Osteoblast (primary cell): ENCODE results near the gene MIER1. TPM values are rescaled to one million over a fixed set of nuclear protein-coding genes. Genes with fewer than 3 reads are reported as not detected.

Experiments
- DNase-seq: peaks from one replicate; pipeline ENCODE4 v3.0.0; 2011; ENCODE audit warnings: low spot score, mixed read lengths; ENCODE audit not compliant: insufficient read length; ENCODE audit errors: missing footprints
- H2AFZ ChIP-seq: 2 replicates; pipeline ENCODE4 v1.6.0; 2011; ENCODE audit warnings: mild to moderate bottlenecking, low read length
- H3K27ac ChIP-seq: 2 replicates; pipeline ENCODE4 v1.5.1; 2011; ENCODE audit warnings: mild to moderate bottlenecking, low read depth, low read length, moderate library complexity
- H3K27me3 ChIP-seq: 2 replicates; pipeline ENCODE4 v1.6.0; 2012; ENCODE audit warnings: mild to moderate bottlenecking, control low read depth, inconsistent platforms, low read length, moderate library complexity; ENCODE audit not compliant: insufficient read depth
- H3K36me3 ChIP-seq: 2 replicates; pipeline ENCODE4 v1.5.1; 2011; ENCODE audit warnings: mild to moderate bottlenecking, low read length, control low read depth, moderate library complexity; ENCODE audit not compliant: insufficient read depth
- H3K4me1 ChIP-seq: 2 replicates; pipeline ENCODE4 v1.5.1; 2011; ENCODE audit warnings: mild to moderate bottlenecking, low read length, control low read depth, moderate library complexity; ENCODE audit not compliant: insufficient read depth
- H3K4me2 ChIP-seq: 2 replicates; pipeline ENCODE4 v1.6.0; 2011; ENCODE audit warnings: mild to moderate bottlenecking, low read length; ENCODE audit not compliant: insufficient read depth
- H3K4me3 ChIP-seq: fragments of 200-600 bp; sonication (generic); 3 replicates; pipeline ENCODE4 v1.5.1; 2012; ENCODE audit warnings: mild to moderate bottlenecking, low read length, inconsistent platforms; ENCODE audit not compliant: insufficient read depth
- H3K79me2 ChIP-seq: 2 replicates; pipeline ENCODE4 v1.6.0; 2012; ENCODE audit warnings: mild to moderate bottlenecking, low read length, control low read depth, inconsistent platforms; ENCODE audit not compliant: insufficient read depth
- H3K9me3 ChIP-seq: 2 replicates; pipeline ENCODE4 v1.5.1; 2011; ENCODE audit warnings: low read depth, low read length, control low read depth
- H4K20me1 ChIP-seq: 2 replicates; pipeline ENCODE4 v1.6.0; 2012; ENCODE audit warnings: mild to moderate bottlenecking, low read length, control low read depth; ENCODE audit not compliant: insufficient read depth
- total RNA-seq: library from RNA; depleted of rRNA; stranded (reverse); fragments of >200 nt; gene quantifications from 2 replicates; pipeline ENCODE4 v1.2.3, GENCODE V29; 2012
- TF ChIP-seq, protein P1 (sequence below): IDR thresholded peaks from 2 replicates; pipeline ENCODE4 v1.5.1; 2011; ENCODE audit warnings: mild to moderate bottlenecking, low read depth, low read length, moderate library complexity; ENCODE audit errors: extremely low read depth

MIER1 gene
- total RNA-seq, 1 donor: 53.2 TPM

DNA sequence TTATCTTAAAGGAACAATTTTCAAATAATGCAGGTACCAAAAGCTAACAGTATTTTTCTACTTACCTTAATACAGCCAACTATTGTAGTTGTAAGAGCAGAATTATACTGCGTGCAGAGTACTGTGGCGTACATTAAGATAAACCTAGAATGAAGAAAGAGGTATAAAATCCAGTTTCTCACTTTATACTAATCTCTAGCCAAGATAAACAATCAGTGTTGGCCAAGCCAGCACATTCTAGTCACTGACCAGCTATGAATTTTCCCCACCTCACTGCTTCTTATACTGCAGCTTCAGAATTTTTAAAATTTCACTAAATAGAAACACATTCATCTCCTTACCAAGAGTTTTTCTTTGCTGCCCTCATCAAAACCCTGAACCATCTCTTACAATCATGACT is 95.5 kb downstream of the MIER1 start:
- no peaks in the 10 kb centered on the region for H4K20me1 ChIP-seq
- no peaks in the 10 kb centered on the region for H3K79me2 ChIP-seq
- peak overlapping the region; percentile 43 for H3K4me2 ChIP-seq
- H3K27me3 ChIP-seq: no peaks in the 10 kb centered on the region
- H3K36me3 ChIP-seq: peaks cover 8% of the 10 kb centered on the region
- DNase-seq: no peak
- H3K4me3 ChIP-seq: no peak overlapping the region
- H3K4me1 ChIP-seq: peaks cover 30% of the 10 kb centered on the region
- H3K27ac ChIP-seq: peak overlapping the region; percentile 56
- H2AFZ ChIP-seq: no peak overlapping the region
- no peaks in the 10 kb centered on the region for H3K9me3 ChIP-seq
- TF ChIP-seq, protein P1, sequence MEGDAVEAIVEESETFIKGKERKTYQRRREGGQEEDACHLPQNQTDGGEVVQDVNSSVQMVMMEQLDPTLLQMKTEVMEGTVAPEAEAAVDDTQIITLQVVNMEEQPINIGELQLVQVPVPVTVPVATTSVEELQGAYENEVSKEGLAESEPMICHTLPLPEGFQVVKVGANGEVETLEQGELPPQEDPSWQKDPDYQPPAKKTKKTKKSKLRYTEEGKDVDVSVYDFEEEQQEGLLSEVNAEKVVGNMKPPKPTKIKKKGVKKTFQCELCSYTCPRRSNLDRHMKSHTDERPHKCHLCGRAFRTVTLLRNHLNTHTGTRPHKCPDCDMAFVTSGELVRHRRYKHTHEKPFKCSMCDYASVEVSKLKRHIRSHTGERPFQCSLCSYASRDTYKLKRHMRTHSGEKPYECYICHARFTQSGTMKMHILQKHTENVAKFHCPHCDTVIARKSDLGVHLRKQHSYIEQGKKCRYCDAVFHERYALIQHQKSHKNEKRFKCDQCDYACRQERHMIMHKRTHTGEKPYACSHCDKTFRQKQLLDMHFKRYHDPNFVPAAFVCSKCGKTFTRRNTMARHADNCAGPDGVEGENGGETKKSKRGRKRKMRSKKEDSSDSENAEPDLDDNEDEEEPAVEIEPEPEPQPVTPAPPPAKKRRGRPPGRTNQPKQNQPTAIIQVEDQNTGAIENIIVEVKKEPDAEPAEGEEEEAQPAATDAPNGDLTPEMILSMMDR: no peak

GRCh38 chr1:67020765-67021164 is 96.0 kb downstream of the MIER1 start:
- Histone ChIP-seq H3K4me2 (peak overlapping the region; percentile 43), H3K9me3 (no peaks in the 10 kb centered on the region), H4K20me1 (no peaks in the 10 kb centered on the region), H3K27me3 (no peaks in the 10 kb centered on the region), H3K79me2 (no peaks in the 10 kb centered on the region), H3K4me3 (no peak overlapping the region), H2AFZ (no peak overlapping the region), H3K4me1 (peaks cover 30% of the 10 kb centered on the region), H3K27ac (peak overlapping the region; percentile 56), H3K36me3 (peaks cover 8% of the 10 kb centered on the region)
- TF ChIP-seq, protein P1: no peak
- no peak for DNase-seq

DNA sequence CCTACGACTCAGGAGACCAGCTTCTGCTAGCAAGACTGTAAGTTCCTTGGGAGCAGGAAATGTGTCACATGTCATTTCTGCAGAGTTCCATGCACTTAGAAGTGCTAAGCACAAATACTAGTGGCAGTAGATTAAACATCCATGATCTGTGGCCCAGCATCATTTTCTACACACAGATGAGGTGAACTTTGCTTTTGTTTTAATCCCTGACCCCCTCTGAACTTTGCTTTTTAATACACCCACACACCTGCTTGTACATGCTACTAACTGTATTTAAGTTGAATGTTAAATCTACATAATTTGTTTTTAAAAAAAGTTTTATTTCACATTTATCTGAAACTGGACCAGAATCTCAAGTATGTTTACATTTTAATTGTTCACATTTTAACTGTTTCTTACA is 104.7 kb downstream of the MIER1 start:
- Histone ChIP-seq H3K27me3 (no peaks in the 10 kb centered on the region), H3K4me2 (no peak overlapping the region), H3K4me3 (no peak overlapping the region), H4K20me1 (no peaks in the 10 kb centered on the region), H3K27ac (no peak overlapping the region), H3K9me3 (no peaks in the 10 kb centered on the region), H3K36me3 (no peaks in the 10 kb centered on the region), H3K4me1 (peaks cover 5% of the 10 kb centered on the region), H3K79me2 (no peaks in the 10 kb centered on the region), H2AFZ (no peak overlapping the region)
- no peak for DNase-seq
- TF ChIP-seq, protein P1: no peak

DNA sequence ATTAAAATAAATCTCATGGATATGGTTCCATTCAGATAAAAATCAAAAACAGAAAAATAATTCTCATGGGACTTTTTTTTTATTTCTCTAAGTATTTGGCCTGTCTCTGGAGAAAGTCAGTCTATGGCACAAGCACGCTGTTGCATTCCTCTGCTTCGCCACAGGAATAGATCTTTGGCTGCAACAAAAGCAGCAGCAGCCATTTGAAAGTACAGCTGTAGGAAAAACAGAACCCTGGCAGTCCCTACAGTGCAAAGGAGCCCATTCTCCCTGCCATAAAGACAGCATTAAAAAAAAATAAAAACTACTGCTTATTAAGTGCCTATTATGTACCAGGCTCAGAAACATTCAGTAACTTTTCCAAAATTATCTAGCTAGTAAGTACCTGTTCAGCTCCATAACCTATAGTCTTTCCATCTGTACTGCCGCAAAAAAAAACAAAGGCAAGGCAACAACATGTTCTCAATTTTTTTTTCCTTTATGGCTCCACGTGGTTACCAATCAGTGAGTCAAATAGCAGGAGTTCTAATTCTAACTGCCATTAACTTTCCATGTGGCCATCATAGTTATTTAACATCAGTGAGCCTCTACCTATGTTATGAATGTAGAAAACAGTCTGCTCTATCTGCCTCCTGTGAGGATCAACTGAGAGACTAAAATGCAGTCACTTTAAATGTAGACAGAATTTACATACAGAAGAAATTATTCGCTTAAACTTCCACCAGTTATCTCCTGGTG is 106.5 kb downstream of the MIER1 start:
- H3K27me3 ChIP-seq: no peaks in the 10 kb centered on the region
- DNase-seq: no peak
- H2AFZ ChIP-seq: no peak overlapping the region
- no peak overlapping the region for H3K4me3 ChIP-seq
- H4K20me1 ChIP-seq: no peaks in the 10 kb centered on the region
- no peaks in the 10 kb centered on the region for H3K9me3 ChIP-seq
- peaks cover 4% of the 10 kb centered on the region for H3K36me3 ChIP-seq
- peaks cover 5% of the 10 kb centered on the region for H3K4me1 ChIP-seq
- H3K4me2 ChIP-seq: no peak overlapping the region
- TF ChIP-seq, protein P1: no peak
- H3K79me2 ChIP-seq: no peaks in the 10 kb centered on the region
- H3K27ac ChIP-seq: no peak overlapping the region
